GM18526 (cell line): ENCODE measurements around the gene PCDH1.

Experiments used
- POLR2A ChIP-seq: IDR thresholded peaks from 3 replicates; pipeline ENCODE4 v1.6.1; 2011; ENCODE audit not compliant: insufficient read length; ENCODE audit errors: extremely low read depth

PCDH1 gene

DNA sequence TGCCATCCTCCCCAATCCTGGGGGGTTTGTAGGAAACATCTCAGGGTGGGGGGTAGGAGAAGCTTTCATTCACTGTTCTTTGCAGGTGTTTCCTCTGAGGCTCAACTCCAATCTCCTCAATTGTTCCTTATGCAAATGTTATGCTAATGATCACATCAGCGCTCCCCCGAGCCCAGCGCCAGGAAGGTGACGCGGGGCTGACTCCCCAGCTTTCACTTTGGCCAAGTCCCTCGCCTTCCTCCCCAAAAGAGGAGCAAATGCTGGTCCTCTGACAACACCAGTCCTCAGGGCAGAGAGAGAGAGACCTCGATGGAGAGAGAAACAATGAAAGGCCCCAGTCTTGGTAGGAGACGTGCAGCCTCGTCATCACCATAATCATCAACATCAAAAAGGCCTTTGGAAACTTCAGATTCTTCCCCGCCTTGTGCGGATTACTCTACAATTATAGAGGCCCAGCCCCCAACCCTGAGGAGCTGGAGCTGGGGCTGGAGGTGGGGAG, 39.1 kb downstream of the PCDH1 start:
- no peak for TF ChIP-seq POLR2A

GRCh38 chr5:141838326-141839014, 39.7 kb downstream of the PCDH1 start:
- TF ChIP-seq POLR2A, result no peak

GRCh38 chr5:141835928-141836670, 42.1 kb downstream of the PCDH1 start:
- no peak for TF ChIP-seq POLR2A

GRCh38 chr5:141834331-141834730, 43.9 kb downstream of the PCDH1 start:
- no peak for TF ChIP-seq POLR2A

DNA sequence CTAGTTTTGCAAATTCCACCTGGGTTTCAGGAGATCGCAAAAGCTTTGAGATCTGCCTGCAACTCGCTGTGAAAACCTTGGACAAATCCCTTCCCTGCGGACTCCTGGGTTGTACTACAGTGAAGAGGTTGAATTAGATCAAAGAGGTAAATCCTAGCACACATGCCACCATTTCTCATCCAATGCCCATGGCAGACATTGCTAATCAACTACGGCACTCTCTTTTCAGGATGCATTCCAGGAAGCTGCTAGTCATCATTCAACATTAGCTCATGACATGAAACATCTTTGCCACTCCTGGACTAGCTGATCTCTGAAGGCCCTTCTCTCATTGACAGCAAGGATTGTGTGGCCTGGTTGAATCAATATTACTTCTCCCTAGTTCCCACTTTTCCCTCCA, 46.1 kb downstream of the PCDH1 start:
- TF ChIP-seq POLR2A, result no peak

DNA sequence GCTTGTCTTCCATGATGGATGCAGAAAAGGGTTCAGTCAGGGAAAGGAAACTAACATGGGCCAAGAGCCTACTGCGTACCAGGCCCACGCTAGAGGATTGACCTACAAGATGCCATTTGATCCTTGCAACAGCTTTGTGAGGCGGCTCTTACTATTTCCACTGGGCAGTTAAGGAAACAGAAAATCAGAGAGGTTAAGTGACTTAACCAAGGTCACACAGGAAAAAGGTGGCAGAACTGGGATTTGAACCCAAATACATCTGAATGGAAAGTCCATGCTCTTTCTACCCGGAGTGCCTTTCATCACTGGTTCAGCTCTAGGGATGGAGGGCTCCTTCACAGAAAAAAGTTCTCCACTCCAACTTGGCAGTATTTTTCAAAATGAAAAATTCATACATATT, 50.0 kb downstream of the PCDH1 start:
- no peak for TF ChIP-seq POLR2A

DNA sequence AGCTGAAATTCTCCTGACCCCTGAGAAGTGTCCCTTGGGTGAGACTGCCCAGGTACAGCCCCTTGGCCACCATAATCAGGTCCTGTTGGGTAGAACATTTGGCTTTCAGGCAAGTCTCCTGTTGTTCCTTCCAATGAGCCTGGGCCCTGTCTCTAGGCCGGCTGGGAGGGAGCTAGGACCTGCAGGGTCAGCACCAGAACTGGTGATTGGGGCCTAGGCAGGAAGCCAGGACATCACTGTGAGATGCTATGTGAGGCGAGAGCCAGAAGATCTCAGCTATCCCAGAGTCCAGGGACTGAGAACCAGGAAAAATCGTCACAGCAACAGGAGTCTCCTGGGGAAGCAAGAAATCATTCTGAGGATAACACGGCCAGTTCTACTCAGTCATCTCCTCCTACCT, 51.5 kb downstream of the PCDH1 start:
- no peak for TF ChIP-seq POLR2A

DNA sequence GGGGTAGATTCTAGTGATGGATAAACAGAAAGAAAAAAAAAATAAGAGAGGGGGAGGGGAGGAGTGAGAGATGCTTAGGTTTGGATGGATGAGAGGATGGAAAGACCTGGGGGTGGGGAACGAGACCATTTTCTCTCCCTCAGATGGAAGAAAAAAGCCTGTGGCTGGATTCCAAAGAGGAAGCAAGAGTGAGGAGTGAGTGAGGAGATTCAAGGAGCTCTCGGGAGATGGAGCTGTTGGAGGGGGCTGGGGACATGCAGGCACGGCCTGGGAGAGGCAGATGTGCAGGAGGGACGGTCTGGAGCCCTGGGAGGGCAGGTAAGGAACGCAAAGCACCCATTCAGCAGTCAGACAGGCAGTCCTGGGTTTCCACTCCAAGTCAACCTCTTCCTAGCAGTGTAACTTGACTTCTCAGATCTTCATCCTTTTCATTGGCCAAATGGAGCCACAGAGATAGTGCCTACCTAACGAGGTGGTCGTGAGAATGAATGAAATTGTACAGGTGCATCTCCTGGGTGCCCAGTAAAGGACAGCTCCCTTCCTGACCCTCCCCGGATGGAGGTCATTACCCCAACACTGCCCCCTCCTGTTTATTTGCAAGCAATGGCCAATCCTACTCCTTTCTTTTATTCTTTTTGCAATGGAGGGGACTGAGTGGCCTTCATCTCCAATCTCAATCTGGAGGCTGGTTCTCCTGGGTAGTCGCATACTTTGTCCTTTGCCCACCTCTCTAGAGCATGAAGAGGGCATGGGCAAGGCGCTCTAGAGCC, 52.2 kb downstream of the PCDH1 start:
- no peak for TF ChIP-seq POLR2A

GRCh38 chr5:141825241-141825671, 53.0 kb downstream of the PCDH1 start:
- no peak for TF ChIP-seq POLR2A

DNA sequence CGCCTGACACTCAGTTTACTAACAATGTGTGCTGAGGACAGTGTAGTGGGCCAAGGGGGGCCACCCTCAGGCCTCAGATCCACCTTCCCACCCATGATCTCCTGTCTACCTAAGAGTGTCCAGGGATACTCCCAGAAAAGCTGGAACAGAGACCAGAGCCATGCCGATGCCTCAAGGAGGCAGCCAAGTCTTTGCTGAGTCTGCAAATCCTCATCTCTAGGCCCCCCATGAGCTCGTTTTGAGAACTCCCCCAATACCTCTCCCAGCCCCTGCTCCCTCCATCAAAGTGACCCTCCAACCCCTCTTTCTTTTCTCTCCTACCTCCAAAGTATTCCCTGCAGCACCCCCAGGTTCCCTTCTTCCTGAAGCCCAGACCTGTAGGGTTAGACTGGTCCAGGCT, 53.5 kb downstream of the PCDH1 start:
- TF ChIP-seq POLR2A, result no peak

GRCh38 chr5:141823056-141823455, 55.2 kb downstream of the PCDH1 start:
- no peak for TF ChIP-seq POLR2A

DNA sequence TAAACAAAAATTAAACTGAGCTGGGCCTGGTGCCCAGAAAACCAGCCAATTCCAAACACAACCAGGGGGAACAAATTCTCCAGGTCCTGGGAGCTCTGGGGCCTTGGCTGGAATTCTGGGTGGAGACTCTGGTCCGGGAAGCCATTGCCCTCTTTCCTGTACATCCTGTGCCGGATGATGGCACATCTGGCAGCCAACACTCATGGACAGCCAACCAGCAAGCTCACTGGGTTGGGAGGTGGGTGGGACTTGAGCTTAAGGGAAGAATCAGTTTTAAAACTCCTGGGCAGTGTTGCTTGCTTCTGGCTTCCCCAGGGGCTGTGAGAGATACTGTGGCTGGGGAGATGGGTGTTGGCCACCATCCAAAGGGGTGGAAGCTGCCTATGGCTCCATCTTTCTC, 56.1 kb downstream of the PCDH1 start:
- no peak for TF ChIP-seq POLR2A

- TF ChIP-seq POLR2A, result no peak
Measured at GRCh38 chr5:141821430-141821925, 56.7 kb downstream of the PCDH1 start.

- no peak for TF ChIP-seq POLR2A
Measured at GRCh38 chr5:141817631-141818030, 60.6 kb downstream of the PCDH1 start.

DNA sequence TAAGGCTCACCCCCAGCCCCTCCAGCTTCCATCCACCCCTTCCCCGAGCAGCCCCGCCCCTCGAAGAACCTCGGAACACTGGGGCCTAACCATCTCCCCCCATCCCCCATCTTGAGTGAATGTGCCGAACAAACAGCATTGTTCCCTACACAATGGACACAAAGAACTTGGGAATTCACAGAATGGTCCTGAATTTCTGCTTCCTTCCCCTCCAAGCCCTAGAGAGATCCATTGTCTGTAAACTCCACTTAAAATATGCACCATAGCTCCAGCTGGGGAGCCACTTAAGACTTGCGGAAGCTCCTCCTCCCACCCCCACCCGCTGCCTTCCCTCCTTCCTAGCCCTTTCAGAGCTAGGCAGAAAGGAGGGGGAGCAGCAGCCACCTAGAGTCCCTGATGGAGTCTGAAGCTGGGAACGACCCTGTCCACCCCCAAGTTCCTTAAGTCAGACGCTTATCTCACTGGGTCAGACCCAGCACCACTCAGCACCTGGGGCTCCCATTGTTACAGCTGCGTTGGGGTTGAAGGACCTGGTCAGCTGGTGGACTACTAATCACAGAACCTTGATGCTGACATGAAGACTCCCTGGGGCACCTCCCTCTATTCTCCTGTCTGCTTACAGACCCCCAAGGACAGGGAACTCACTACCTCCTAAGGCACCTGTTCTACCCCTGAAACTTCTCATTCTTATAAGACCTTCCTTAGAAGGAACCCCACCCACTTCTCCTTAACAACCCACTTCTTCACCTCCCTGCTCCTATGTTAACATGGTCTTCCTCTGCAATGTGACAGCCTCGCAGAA, 61.4 kb downstream of the PCDH1 start:
- TF ChIP-seq POLR2A, result no peak
